ENCODE measurements around the gene CA12.

CA12 gene

GRCh38 chr15:63299943-63300575 is 81.6 kb downstream of the CA12 start:
- no peak for DNase-seq

GRCh38 chr15:63296195-63296594 is 85.5 kb downstream of the CA12 start:
- DNase-seq: no peak

- no peak for DNase-seq
These were observed 86.3 kb downstream of the CA12 start for GRCh38 chr15:63295341-63295740.

- no peak for DNase-seq
These were observed 87.3 kb downstream of the CA12 start for GRCh38 chr15:63294359-63294758.

GRCh38 chr15:63292771-63293170 is 88.9 kb downstream of the CA12 start:
- no peak for DNase-seq

- DNase-seq: no peak
These were observed 89.4 kb downstream of the CA12 start for GRCh38 chr15:63292241-63292640.

GRCh38 chr15:63291507-63291906 is 90.1 kb downstream of the CA12 start:
- no peak for DNase-seq

GRCh38 chr15:63288778-63289378 is 92.8 kb downstream of the CA12 start:
- no peak for DNase-seq

GRCh38 chr15:63288342-63288741 is 93.3 kb downstream of the CA12 start:
- no peak for DNase-seq

- no peak for DNase-seq
These were observed 94.5 kb downstream of the CA12 start for GRCh38 chr15:63287109-63287508.

GRCh38 chr15:63284335-63284734 is 97.3 kb downstream of the CA12 start:
- DNase-seq: no peak

- DNase-seq: no peak
These were observed 98.5 kb downstream of the CA12 start for GRCh38 chr15:63283126-63283525.

GRCh38 chr15:63277893-63278456 is 103.7 kb downstream of the CA12 start:
- DNase-seq: no peak

GRCh38 chr15:63277038-63277892 is 104.4 kb downstream of the CA12 start, which contains the start of gene APH1B:
Gene APH1B (plus strand): TSS chr15:63277605. CDS start chr15:63277624, 19 bp downstream.
- DNase-seq: peak; percentile 84

GRCh38 chr15:63276342-63277037 is 105.2 kb downstream of the CA12 start:
- DNase-seq: no peak

- no peak for DNase-seq
These were observed 107.2 kb downstream of the CA12 start for GRCh38 chr15:63274427-63274826.

Data from stimulated activated CD4-positive, alpha-beta T cell treated with anti-CD3 and anti-CD28 coated beads, Interleukin-15, amount 100 ng/mL, for 24 hours (primary cell).